Ammon's horn (tissue), 1 donor: ENCODE results near the gene ZCCHC24.

Experiments used
- DNase-seq: peaks from one replicate; pipeline ENCODE4 v3.0.0-alpha.2; 2016; ENCODE audit warnings: low spot score

Gene ZCCHC24

GRCh38 chr10:79383974-79384606 is 61.3 kb downstream of the ZCCHC24 start:
- DNase-seq, result no peak

- DNase-seq, result peak; percentile 7
Measured at GRCh38 chr10:79382491-79382941, 62.9 kb downstream of the ZCCHC24 start.

GRCh38 chr10:79381804-79382221 is 63.6 kb downstream of the ZCCHC24 start:
- peak; percentile 59 for DNase-seq

- no peak for DNase-seq
Measured at GRCh38 chr10:79380946-79381721, 64.3 kb downstream of the ZCCHC24 start.

GRCh38 chr10:79380125-79380945 is 65.1 kb downstream of the ZCCHC24 start:
- DNase-seq, result peak; percentile 43

- peak; percentile 61 for DNase-seq
Measured at GRCh38 chr10:79379512-79380124, 65.8 kb downstream of the ZCCHC24 start.

- DNase-seq, result peak; percentile 3
Measured at GRCh38 chr10:79378647-79379511, 66.5 kb downstream of the ZCCHC24 start.

- DNase-seq, result no peak
Measured at GRCh38 chr10:79378383-79378646, 67.1 kb downstream of the ZCCHC24 start.

GRCh38 chr10:79377557-79378382 is 67.7 kb downstream of the ZCCHC24 start:
- DNase-seq, result no peak

GRCh38 chr10:79376751-79377556 is 68.5 kb downstream of the ZCCHC24 start:
- no peak for DNase-seq

- no peak for DNase-seq
Measured at GRCh38 chr10:79376078-79376628, 69.3 kb downstream of the ZCCHC24 start.

- DNase-seq, result no peak
Measured at GRCh38 chr10:79375321-79376077, 69.9 kb downstream of the ZCCHC24 start.

- peak; percentile 79 for DNase-seq
Measured at GRCh38 chr10:79374312-79375191, 70.9 kb downstream of the ZCCHC24 start.

GRCh38 chr10:79372871-79373270 is 72.6 kb downstream of the ZCCHC24 start:
- no peak for DNase-seq

- DNase-seq, result no peak
Measured at GRCh38 chr10:79367426-79368189, 77.8 kb downstream of the ZCCHC24 start.

- DNase-seq, result no peak
Measured at GRCh38 chr10:79361726-79362397, 83.6 kb downstream of the ZCCHC24 start.
